Head of caudate nucleus (tissue), 42 donors: ENCODE results near the gene PPP1R13L.

ENCODE experiments used
- DNase-seq, 42 donors: peaks; one replicate each; pipeline versions ENCODE4 v3.0.0 to v3.0.0-alpha.2; 2020 to 2021; ENCODE audit warnings: mixed read lengths in 7 of 42
- intact Hi-C: fragments of 100-400 bp; cut with DNase I; formaldehyde crosslinking; loops from one replicate; pipeline ENCODE4 v1.15.0; 2022

The PPP1R13L gene

GRCh38 chr19:45404557-45405434 lies at the start of gene PPP1R13L:
Gene PPP1R13L (minus strand): TSS chr19:45405069. CDS start chr19:45398318, 6,751 bp downstream.
- intact Hi-C loops = no loop called here
- DNase-seq = peak in 34 of 42 donors; percentile 17 to 77 (median 46)

GRCh38 chr19:45451850-45452387 lies 47.0 kb upstream of the PPP1R13L start:
- intact Hi-C loops = no loop called here
- no peak for DNase-seq

- intact Hi-C loops = no loop called here
- peak in 6 of 42 donors; percentile 8 to 56 (median 22) for DNase-seq
These were observed 46.4 kb upstream of the PPP1R13L start for GRCh38 chr19:45451131-45451849.

- DNase-seq = no peak
- intact Hi-C loops = no loop called here
These were observed 45.1 kb upstream of the PPP1R13L start for GRCh38 chr19:45450012-45450333.

GRCh38 chr19:45448887-45449299 lies 44.0 kb upstream of the PPP1R13L start:
- intact Hi-C loops = no loop called here
- DNase-seq = peak in 35 of 42 donors; percentile 24 to 87 (median 65)

- intact Hi-C loops = no loop called here
- DNase-seq = no peak
These were observed 43.5 kb upstream of the PPP1R13L start for GRCh38 chr19:45448425-45448756.

GRCh38 chr19:45446944-45447343 lies 42.1 kb upstream of the PPP1R13L start:
- intact Hi-C loops = no loop called here
- peak in 3 of 42 donors; percentile 13 to 28 (median 23) for DNase-seq

- intact Hi-C loops = no loop called here
- no peak for DNase-seq
These were observed 41.4 kb upstream of the PPP1R13L start for GRCh38 chr19:45446295-45446694.

- no peak for DNase-seq
- intact Hi-C loops = no loop called here
These were observed 40.3 kb upstream of the PPP1R13L start for GRCh38 chr19:45445139-45445538.

GRCh38 chr19:45444318-45445041 lies 39.6 kb upstream of the PPP1R13L start:
- intact Hi-C loops = no loop called here
- peak; percentile 86 to 97 (median 93) for DNase-seq

GRCh38 chr19:45443462-45444317 lies 38.8 kb upstream of the PPP1R13L start:
- intact Hi-C loops = no loop called here
- peak; percentile 76 to 94 (median 86) for DNase-seq

GRCh38 chr19:45442778-45443461 lies 38.1 kb upstream of the PPP1R13L start:
- peak in 5 of 42 donors; percentile 21 to 68 (median 36) for DNase-seq
- intact Hi-C loops = no loop called here

GRCh38 chr19:45442408-45442777 lies 37.5 kb upstream of the PPP1R13L start:
- DNase-seq = no peak
- intact Hi-C loops = no loop called here

GRCh38 chr19:45440873-45441654 lies 36.2 kb upstream of the PPP1R13L start:
- intact Hi-C loops = no loop called here
- no peak for DNase-seq

GRCh38 chr19:45440259-45440638 lies 35.4 kb upstream of the PPP1R13L start:
- no peak for DNase-seq
- intact Hi-C loops = no loop called here

- DNase-seq = peak; percentile 75 to 96 (median 88)
- intact Hi-C loops = loop anchor here (2.0 kb wide), 1 partner anchor 39 kb away; no protein-coding TSS in a partner anchor
These were observed 34.8 kb upstream of the PPP1R13L start for GRCh38 chr19:45439569-45440258.

- intact Hi-C loops = loop anchor here (2.0 kb wide), 1 partner anchor 40 kb away; no protein-coding TSS in a partner anchor
- DNase-seq = no peak
These were observed 34.3 kb upstream of the PPP1R13L start for GRCh38 chr19:45439190-45439568.
